ENCODE measurements around the gene OPTC.

GRCh38 chr1:203468326-203468725, 25.6 kb upstream of the OPTC start:
- TF ChIP-seq, protein P1, sequence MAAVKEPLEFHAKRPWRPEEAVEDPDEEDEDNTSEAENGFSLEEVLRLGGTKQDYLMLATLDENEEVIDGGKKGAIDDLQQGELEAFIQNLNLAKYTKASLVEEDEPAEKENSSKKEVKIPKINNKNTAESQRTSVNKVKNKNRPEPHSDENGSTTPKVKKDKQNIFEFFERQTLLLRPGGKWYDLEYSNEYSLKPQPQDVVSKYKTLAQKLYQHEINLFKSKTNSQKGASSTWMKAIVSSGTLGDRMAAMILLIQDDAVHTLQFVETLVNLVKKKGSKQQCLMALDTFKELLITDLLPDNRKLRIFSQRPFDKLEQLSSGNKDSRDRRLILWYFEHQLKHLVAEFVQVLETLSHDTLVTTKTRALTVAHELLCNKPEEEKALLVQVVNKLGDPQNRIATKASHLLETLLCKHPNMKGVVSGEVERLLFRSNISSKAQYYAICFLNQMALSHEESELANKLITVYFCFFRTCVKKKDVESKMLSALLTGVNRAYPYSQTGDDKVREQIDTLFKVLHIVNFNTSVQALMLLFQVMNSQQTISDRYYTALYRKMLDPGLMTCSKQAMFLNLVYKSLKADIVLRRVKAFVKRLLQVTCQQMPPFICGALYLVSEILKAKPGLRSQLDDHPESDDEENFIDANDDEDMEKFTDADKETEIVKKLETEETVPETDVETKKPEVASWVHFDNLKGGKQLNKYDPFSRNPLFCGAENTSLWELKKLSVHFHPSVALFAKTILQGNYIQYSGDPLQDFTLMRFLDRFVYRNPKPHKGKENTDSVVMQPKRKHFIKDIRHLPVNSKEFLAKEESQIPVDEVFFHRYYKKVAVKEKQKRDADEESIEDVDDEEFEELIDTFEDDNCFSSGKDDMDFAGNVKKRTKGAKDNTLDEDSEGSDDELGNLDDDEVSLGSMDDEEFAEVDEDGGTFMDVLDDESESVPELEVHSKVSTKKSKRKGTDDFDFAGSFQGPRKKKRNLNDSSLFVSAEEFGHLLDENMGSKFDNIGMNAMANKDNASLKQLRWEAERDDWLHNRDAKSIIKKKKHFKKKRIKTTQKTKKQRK (IDR thresholded peaks at IDR 0.05; ENCODE audit: borderline replicate concordance, low read depth, low read length), result no peak
- TF ChIP-seq BRD4 (IDR thresholded peaks at IDR 0.05) (no peak), ZNF133 (CRISPR knock-in tag; IDR thresholded peaks at IDR 0.05) (no peak), EP300 (IDR thresholded peaks at IDR 0.05; ENCODE audit: low read length) (no peak), POLR2A (conservative IDR thresholded peaks at IDR 0.05) (no peak), NONO (IDR thresholded peaks at IDR 0.05; ENCODE audit: low read depth in 2 of 2, low read length in 1 of 2) (no peak), ZFP1 (CRISPR knock-in tag; IDR thresholded peaks at IDR 0.05) (no peak), ZFX (CRISPR knock-in tag; IDR thresholded peaks at IDR 0.05) (no peak), U2AF2 (optimal IDR thresholded peaks at IDR 0.05; ENCODE audit: low read depth, low read length) (no peak), JUNB (CRISPR knock-in tag; conservative IDR thresholded peaks at IDR 0.05) (no peak), EZH2 (IDR thresholded peaks at IDR 0.05; ENCODE audit: borderline replicate concordance, low read depth, low read length) (no peak), HDAC6 (IDR thresholded peaks at IDR 0.05; ENCODE audit: low read depth, low read length) (no peak)
- TF ChIP-seq, protein P2, sequence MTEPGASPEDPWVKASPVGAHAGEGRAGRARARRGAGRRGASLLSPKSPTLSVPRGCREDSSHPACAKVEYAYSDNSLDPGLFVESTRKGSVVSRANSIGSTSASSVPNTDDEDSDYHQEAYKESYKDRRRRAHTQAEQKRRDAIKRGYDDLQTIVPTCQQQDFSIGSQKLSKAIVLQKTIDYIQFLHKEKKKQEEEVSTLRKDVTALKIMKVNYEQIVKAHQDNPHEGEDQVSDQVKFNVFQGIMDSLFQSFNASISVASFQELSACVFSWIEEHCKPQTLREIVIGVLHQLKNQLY (CRISPR knock-in tag; conservative IDR thresholded peaks at IDR 0.05), result no peak

All from K562 (cell line).